ENCODE results near the gene ATP9A. TPM values are rescaled to one million over a fixed set of nuclear protein-coding genes. Genes with fewer than 3 reads are reported as not detected.

Gene ATP9A
- total and polyA plus RNA-seq, 4 donors = 2.4 to 16.7 (median 9.9) TPM

DNA sequence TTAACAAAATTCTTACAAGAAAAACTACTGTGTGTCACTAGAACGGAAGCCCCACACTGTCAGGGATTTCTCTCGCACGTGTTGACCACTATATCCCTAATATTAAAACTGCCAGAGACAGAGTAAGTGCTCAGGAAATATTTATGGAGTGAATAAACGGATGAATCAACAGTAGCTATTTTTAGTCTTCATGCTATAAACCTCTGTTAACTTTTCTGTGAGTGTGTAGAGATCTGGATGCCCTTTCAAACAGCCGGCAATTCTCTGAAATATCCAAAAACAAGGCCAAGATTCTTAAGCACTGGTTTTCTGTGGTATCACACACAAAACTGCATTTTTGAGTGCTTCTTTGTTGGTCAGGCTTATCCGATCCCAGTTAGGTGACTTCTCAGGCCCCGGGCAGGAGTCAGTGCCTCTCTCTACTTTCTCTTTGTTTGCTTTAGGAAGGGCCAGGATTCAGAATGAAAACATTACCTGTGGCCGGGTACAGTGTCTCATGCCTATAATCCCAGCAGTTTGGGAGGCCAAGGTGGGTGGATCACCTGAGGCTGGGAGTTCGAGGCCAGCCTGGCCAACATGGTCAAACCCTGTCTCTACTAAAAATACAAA, 15.7 kb downstream of the ATP9A start:
- H3K27me3 ChIP-seq (ENCODE audit: control insufficient read depth in 4 of 4, insufficient read depth in 4 of 4, low read length in 3 of 4) = no peaks in the 10 kb centered on the region
- no peaks in the 10 kb centered on the region for H3K36me3 ChIP-seq (ENCODE audit: control insufficient read depth in 4 of 4, insufficient read depth in 3 of 4, low read depth in 1 of 4, low read length in 3 of 4)
- peak in 1 of 2 donors; percentile 33 for TF ChIP-seq JUND (IDR thresholded peaks at IDR 0.05)
- TF ChIP-seq, protein P1, sequence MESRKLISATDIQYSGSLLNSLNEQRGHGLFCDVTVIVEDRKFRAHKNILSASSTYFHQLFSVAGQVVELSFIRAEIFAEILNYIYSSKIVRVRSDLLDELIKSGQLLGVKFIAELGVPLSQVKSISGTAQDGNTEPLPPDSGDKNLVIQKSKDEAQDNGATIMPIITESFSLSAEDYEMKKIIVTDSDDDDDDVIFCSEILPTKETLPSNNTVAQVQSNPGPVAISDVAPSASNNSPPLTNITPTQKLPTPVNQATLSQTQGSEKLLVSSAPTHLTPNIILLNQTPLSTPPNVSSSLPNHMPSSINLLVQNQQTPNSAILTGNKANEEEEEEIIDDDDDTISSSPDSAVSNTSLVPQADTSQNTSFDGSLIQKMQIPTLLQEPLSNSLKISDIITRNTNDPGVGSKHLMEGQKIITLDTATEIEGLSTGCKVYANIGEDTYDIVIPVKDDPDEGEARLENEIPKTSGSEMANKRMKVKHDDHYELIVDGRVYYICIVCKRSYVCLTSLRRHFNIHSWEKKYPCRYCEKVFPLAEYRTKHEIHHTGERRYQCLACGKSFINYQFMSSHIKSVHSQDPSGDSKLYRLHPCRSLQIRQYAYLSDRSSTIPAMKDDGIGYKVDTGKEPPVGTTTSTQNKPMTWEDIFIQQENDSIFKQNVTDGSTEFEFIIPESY (IDR thresholded peaks at IDR 0.05) = no peak
- TF ChIP-seq, protein P2, sequence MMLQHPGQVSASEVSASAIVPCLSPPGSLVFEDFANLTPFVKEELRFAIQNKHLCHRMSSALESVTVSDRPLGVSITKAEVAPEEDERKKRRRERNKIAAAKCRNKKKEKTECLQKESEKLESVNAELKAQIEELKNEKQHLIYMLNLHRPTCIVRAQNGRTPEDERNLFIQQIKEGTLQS (IDR thresholded peaks at IDR 0.05) = no peak
- peak; percentile 41 for TF ChIP-seq SP1 (IDR thresholded peaks at IDR 0.05)
- TF ChIP-seq HNF4A (conservative IDR thresholded peaks at IDR 0.05) = peak in 1 of 2 donors; percentile 24
- TF ChIP-seq YY1 (IDR thresholded peaks at IDR 0.05) = no peak
- no peak for DNase-seq (ENCODE audit: low spot score)
- peaks cover 4 to 22% (median 8%) of the 10 kb centered on the region in 4 donors for H3K4me1 ChIP-seq (ENCODE audit: control insufficient read depth in 4 of 4, insufficient read depth in 4 of 4, low read length in 3 of 4)
- peak overlapping the region; percentile 10 to 41 for H3K9ac ChIP-seq (ENCODE audit: low read depth in 1 of 2, low read length in 2 of 2)
- no peaks in the 10 kb centered on the region for H3K9me3 ChIP-seq (ENCODE audit: control insufficient read depth in 4 of 4, low read length in 3 of 4)
- no peak overlapping the region for H3K4me3 ChIP-seq (ENCODE audit: low read depth in 1 of 3, low read length in 3 of 3)
- peak overlapping the region; percentile 74 to 84 for H3K27ac ChIP-seq (ENCODE audit: low read depth in 1 of 2, low read length in 2 of 2)
- 35% methylated on average over 9 of the region's 9 CpGs for WGBS

DNA sequence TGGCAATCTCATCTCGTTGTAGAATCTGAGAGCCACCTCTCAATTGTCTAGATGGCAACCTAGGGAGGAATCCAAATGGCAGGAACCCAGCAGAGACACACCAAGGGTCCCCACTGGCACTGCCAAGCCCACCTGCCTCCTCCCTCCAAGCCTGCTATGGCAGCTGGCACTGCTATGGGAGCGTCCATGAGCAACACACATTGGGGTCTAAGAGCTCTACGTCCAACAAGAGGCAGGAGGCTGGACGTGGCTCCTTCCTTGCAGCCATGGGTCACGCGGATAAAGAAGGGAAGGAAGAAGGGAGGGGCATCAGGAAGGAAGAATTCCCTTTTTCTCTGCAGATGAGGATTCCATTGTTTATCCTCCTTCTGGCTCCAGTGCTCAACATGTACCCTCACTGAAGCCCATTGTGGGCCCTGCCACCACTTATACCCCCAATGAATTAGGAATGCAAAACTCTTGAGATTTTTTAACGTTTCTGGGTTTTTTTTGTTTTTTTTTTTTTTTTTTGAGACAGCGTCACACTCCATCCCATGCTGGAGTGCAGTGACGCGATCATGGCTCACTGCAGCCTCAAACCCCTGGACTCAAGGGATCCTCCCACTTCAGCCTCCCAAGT, 17.3 kb downstream of the ATP9A start:
- H3K4me3 ChIP-seq (ENCODE audit: low read depth in 1 of 3, low read length in 3 of 3) = no peak overlapping the region
- no peaks in the 10 kb centered on the region for H3K36me3 ChIP-seq (ENCODE audit: control insufficient read depth in 4 of 4, insufficient read depth in 3 of 4, low read depth in 1 of 4, low read length in 3 of 4)
- TF ChIP-seq NR2F2 (IDR thresholded peaks at IDR 0.05) = no peak
- TF ChIP-seq, protein P2 (IDR thresholded peaks at IDR 0.05) = no peak
- no peak for TF ChIP-seq RXRA (IDR thresholded peaks at IDR 0.05)
- no peak for TF ChIP-seq RAD21 (IDR thresholded peaks at IDR 0.05)
- no peak for TF ChIP-seq YY1 (IDR thresholded peaks at IDR 0.05)
- TF ChIP-seq TAF1 (conservative IDR thresholded peaks at IDR 0.05) = no peak
- no peak for TF ChIP-seq JUND (IDR thresholded peaks at IDR 0.05)
- TF ChIP-seq, protein P3, sequence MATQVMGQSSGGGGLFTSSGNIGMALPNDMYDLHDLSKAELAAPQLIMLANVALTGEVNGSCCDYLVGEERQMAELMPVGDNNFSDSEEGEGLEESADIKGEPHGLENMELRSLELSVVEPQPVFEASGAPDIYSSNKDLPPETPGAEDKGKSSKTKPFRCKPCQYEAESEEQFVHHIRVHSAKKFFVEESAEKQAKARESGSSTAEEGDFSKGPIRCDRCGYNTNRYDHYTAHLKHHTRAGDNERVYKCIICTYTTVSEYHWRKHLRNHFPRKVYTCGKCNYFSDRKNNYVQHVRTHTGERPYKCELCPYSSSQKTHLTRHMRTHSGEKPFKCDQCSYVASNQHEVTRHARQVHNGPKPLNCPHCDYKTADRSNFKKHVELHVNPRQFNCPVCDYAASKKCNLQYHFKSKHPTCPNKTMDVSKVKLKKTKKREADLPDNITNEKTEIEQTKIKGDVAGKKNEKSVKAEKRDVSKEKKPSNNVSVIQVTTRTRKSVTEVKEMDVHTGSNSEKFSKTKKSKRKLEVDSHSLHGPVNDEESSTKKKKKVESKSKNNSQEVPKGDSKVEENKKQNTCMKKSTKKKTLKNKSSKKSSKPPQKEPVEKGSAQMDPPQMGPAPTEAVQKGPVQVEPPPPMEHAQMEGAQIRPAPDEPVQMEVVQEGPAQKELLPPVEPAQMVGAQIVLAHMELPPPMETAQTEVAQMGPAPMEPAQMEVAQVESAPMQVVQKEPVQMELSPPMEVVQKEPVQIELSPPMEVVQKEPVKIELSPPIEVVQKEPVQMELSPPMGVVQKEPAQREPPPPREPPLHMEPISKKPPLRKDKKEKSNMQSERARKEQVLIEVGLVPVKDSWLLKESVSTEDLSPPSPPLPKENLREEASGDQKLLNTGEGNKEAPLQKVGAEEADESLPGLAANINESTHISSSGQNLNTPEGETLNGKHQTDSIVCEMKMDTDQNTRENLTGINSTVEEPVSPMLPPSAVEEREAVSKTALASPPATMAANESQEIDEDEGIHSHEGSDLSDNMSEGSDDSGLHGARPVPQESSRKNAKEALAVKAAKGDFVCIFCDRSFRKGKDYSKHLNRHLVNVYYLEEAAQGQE (IDR thresholded peaks at IDR 0.05) = no peak
- TF ChIP-seq GABPA (IDR thresholded peaks at IDR 0.05 in 1 of 2, conservative IDR thresholded peaks at IDR 0.05 in 1 of 2) = no peak
- TF ChIP-seq FOXA2 (IDR thresholded peaks at IDR 0.05) = no peak
- TF ChIP-seq HNF4A (conservative IDR thresholded peaks at IDR 0.05) = no peak
- TF ChIP-seq, protein P1 (IDR thresholded peaks at IDR 0.05) = no peak
- TF ChIP-seq, protein P4, sequence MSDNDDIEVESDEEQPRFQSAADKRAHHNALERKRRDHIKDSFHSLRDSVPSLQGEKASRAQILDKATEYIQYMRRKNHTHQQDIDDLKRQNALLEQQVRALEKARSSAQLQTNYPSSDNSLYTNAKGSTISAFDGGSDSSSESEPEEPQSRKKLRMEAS (IDR thresholded peaks at IDR 0.05) = no peak
- TF ChIP-seq, protein P5, sequence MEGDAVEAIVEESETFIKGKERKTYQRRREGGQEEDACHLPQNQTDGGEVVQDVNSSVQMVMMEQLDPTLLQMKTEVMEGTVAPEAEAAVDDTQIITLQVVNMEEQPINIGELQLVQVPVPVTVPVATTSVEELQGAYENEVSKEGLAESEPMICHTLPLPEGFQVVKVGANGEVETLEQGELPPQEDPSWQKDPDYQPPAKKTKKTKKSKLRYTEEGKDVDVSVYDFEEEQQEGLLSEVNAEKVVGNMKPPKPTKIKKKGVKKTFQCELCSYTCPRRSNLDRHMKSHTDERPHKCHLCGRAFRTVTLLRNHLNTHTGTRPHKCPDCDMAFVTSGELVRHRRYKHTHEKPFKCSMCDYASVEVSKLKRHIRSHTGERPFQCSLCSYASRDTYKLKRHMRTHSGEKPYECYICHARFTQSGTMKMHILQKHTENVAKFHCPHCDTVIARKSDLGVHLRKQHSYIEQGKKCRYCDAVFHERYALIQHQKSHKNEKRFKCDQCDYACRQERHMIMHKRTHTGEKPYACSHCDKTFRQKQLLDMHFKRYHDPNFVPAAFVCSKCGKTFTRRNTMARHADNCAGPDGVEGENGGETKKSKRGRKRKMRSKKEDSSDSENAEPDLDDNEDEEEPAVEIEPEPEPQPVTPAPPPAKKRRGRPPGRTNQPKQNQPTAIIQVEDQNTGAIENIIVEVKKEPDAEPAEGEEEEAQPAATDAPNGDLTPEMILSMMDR (IDR thresholded peaks at IDR 0.05; ENCODE audit: low read depth, low read length, missing input control) = no peak
- TF ChIP-seq EGR1 (IDR thresholded peaks at IDR 0.05; ENCODE audit: low read depth in 2 of 2) = no peak
- TF ChIP-seq SP1 (IDR thresholded peaks at IDR 0.05) = no peak
- no peak for TF ChIP-seq HNF4G (IDR thresholded peaks at IDR 0.05)
- TF ChIP-seq FOXA1 (IDR thresholded peaks at IDR 0.05) = no peak
- H3K9ac ChIP-seq (ENCODE audit: low read depth in 1 of 2, low read length in 2 of 2) = peak overlapping the region; percentile 60 to 93
- 89% methylated on average over 10 of the region's 10 CpGs for WGBS
- peaks cover 4 to 22% (median 8%) of the 10 kb centered on the region in 4 donors for H3K4me1 ChIP-seq (ENCODE audit: control insufficient read depth in 4 of 4, insufficient read depth in 4 of 4, low read length in 3 of 4)
- no peaks in the 10 kb centered on the region for H3K9me3 ChIP-seq (ENCODE audit: control insufficient read depth in 4 of 4, low read length in 3 of 4)
- H3K27me3 ChIP-seq (ENCODE audit: control insufficient read depth in 4 of 4, insufficient read depth in 4 of 4, low read length in 3 of 4) = no peaks in the 10 kb centered on the region
- peak overlapping the region; percentile 93 to 100 for H3K27ac ChIP-seq (ENCODE audit: low read depth in 1 of 2, low read length in 2 of 2)
- no peak for DNase-seq (ENCODE audit: low spot score)

Data from liver (tissue), 9 donors.